Natural killer cell (primary cell): Measurements from ENCODE around the gene LHPP. TPM values are rescaled to one million over a fixed set of nuclear protein-coding genes. Genes with fewer than 3 reads are reported as not detected.
A peak's percentile ranks its signal among the peaks of the same experiment; 100 is the strongest.

Experiments used
- ATAC-seq, 3 donors: fragments of 150-1000 bp in 2 of 3; fragments of 200-7000 bp in 1 of 3; cut with Tn5 transposase; 1 replicate in 1 of 3; 2 replicates in 2 of 3; pipeline ENCODE4 v1.10.0; 2021; ENCODE audit warnings: mild to moderate bottlenecking in 2 of 3, moderate library complexity in 2 of 3
- DNase-seq, 2 donors: peaks; one replicate each; pipeline versions ENCODE4 v3.0.0 to v3.0.0-alpha.2; 2013 to 2021; ENCODE audit warnings: mixed read lengths in 1 of 2
- H3K27ac ChIP-seq: one replicate; pipeline ENCODE4 v1.5.1; 2013; ENCODE audit warnings: mild to moderate bottlenecking, low read length
- H3K27me3 ChIP-seq: one replicate; pipeline ENCODE4 v1.6.1; 2013; ENCODE audit warnings: low read length; ENCODE audit not compliant: control insufficient read depth, insufficient read depth
- H3K36me3 ChIP-seq: one replicate; pipeline ENCODE4 v1.6.1; 2013; ENCODE audit warnings: low read length; ENCODE audit not compliant: control insufficient read depth, insufficient read depth
- H3K4me1 ChIP-seq: one replicate; pipeline ENCODE4 v1.6.1; 2013; ENCODE audit warnings: low read length; ENCODE audit not compliant: control insufficient read depth, insufficient read depth
- H3K4me3 ChIP-seq: one replicate; pipeline ENCODE4 v1.5.1; 2013; ENCODE audit warnings: low read length
- H3K9me3 ChIP-seq: one replicate; pipeline ENCODE4 v1.6.1; 2013; ENCODE audit warnings: low read length; ENCODE audit not compliant: control insufficient read depth, insufficient read depth
- H3K27ac Mint-ChIP-seq, 2 donors: one replicate each; pipeline ENCODE4 v1.8.0; 2022; ENCODE audit warnings: mild to moderate bottlenecking in 2 of 2, mixed read lengths in 2 of 2, moderate library complexity in 1 of 2
- H3K27me3 Mint-ChIP-seq, 2 donors: one replicate each; pipeline ENCODE4 v1.8.0; 2022; ENCODE audit warnings: low read depth in 2 of 2, mixed read lengths in 2 of 2
- H3K36me3 Mint-ChIP-seq: one replicate; pipeline ENCODE4 v1.8.0; 2022; ENCODE audit warnings: mixed read lengths
- H3K4me1 Mint-ChIP-seq, 2 donors: one replicate each; pipeline ENCODE4 v1.8.0; 2022; ENCODE audit warnings: mixed read lengths in 2 of 2
- H3K4me3 Mint-ChIP-seq: one replicate; pipeline ENCODE4 v1.8.0; 2022; ENCODE audit warnings: mild to moderate bottlenecking, moderate library complexity, mixed read lengths
- H3K9me3 Mint-ChIP-seq, 2 donors: one replicate each; pipeline ENCODE4 v1.8.0; 2022; ENCODE audit warnings: mixed read lengths in 2 of 2
- CTCF ChIP-seq: fragments of 200-600 bp; IDR thresholded peaks from one replicate; pipeline ENCODE4 v1.8.0; 2022; ENCODE audit warnings: antibody characterized with exemption
- WGBS: methylation state at CpG from one replicate; pipeline ENCODE4 v1.1.7; 2013; ENCODE audit warnings: missing lambda C conversion rate; ENCODE audit not compliant: insufficient coverage; 5-methylcytosine and 5-hydroxymethylcytosine counted together
- intact Hi-C: fragments of 100-400 bp; cut with micrococcal nuclease; formaldehyde crosslinking; loops from one replicate; pipeline ENCODE4 v1.14.2; 2022
- total RNA-seq, 4 donors: library from RNA; stranded (reverse); fragments of 120-200 nt in 1 of 4; gene quantifications; one replicate each; pipeline versions ENCODE4 v1.2.3 to v1.2.4, GENCODE V29; 2013 to 2022

Gene LHPP
- total RNA-seq, 3 donors from 2014 or later (not counting 1 experiment from before 2014, with no cell fraction given) = 12.3 to 19.3 (median 14.8) TPM

- peak overlapping the region; percentile 8 for H3K27ac ChIP-seq
- H3K4me1 Mint-ChIP-seq = peaks cover 0 to 32% of the 10 kb centered on the region in 2 donors
- no peaks in the 10 kb centered on the region for H3K27me3 ChIP-seq
- intact Hi-C loops = no loop called here
- no peak for TF ChIP-seq CTCF
- peaks cover 73% of the 10 kb centered on the region for H3K4me1 ChIP-seq
- no peaks in the 10 kb centered on the region for H3K36me3 Mint-ChIP-seq
- H3K27me3 Mint-ChIP-seq = no peaks in the 10 kb centered on the region
- no peak overlapping the region for H3K4me3 Mint-ChIP-seq
- DNase-seq = no peak
- WGBS = 80% methylated on average over 22 of the region's 22 CpGs
- no peak for ATAC-seq
- no peaks in the 10 kb centered on the region for H3K9me3 Mint-ChIP-seq
- no peak overlapping the region for H3K4me3 ChIP-seq
- no peaks in the 10 kb centered on the region for H3K9me3 ChIP-seq
- H3K36me3 ChIP-seq = no peaks in the 10 kb centered on the region
- H3K27ac Mint-ChIP-seq = no peak overlapping the region
Observed at GRCh38 chr10:124604214-124605000, 142.8 kb downstream of the LHPP start.

- intact Hi-C loops = no loop called here
- ATAC-seq (no peak), DNase-seq (no peak)
- Histone ChIP-seq H3K27ac (peak overlapping the region; percentile 33), H3K27me3 (no peaks in the 10 kb centered on the region), H3K36me3 (no peaks in the 10 kb centered on the region), H3K4me3 (no peak overlapping the region), H3K4me1 (peaks cover 79% of the 10 kb centered on the region), H3K9me3 (no peaks in the 10 kb centered on the region)
- Mint-ChIP-seq H3K4me1 (peaks cover 0 to 33% of the 10 kb centered on the region in 2 donors), H3K36me3 (no peaks in the 10 kb centered on the region), H3K27me3 (no peaks in the 10 kb centered on the region), H3K27ac (peak overlapping the region in 1 of 2 donors; percentile 66), H3K9me3 (no peaks in the 10 kb centered on the region), H3K4me3 (no peak overlapping the region)
- no peak for TF ChIP-seq CTCF
- 76% methylated on average over 8 of the region's 8 CpGs for WGBS
Observed at GRCh38 chr10:124605001-124605370, 143.4 kb downstream of the LHPP start.

- intact Hi-C loops = no loop called here
- no peak for ATAC-seq
- no peaks in the 10 kb centered on the region for H3K27me3 Mint-ChIP-seq
- no peak overlapping the region for H3K4me3 Mint-ChIP-seq
- WGBS = 78% methylated on average over 5 of the region's 5 CpGs
- peak overlapping the region in 1 of 2 donors; percentile 66 for H3K27ac Mint-ChIP-seq
- Histone ChIP-seq H3K4me3 (no peak overlapping the region), H3K27me3 (no peaks in the 10 kb centered on the region), H3K4me1 (peaks cover 79% of the 10 kb centered on the region), H3K27ac (peak overlapping the region; percentile 33), H3K36me3 (no peaks in the 10 kb centered on the region), H3K9me3 (no peaks in the 10 kb centered on the region)
- no peaks in the 10 kb centered on the region for H3K36me3 Mint-ChIP-seq
- peaks cover 0 to 34% of the 10 kb centered on the region in 2 donors for H3K4me1 Mint-ChIP-seq
- TF ChIP-seq CTCF = no peak
- DNase-seq = no peak
- H3K9me3 Mint-ChIP-seq = no peaks in the 10 kb centered on the region
Observed at GRCh38 chr10:124605481-124605855, 143.8 kb downstream of the LHPP start.
